GM23338 (cell line): ENCODE data around the gene MADCAM1. TPM values are rescaled to one million over a fixed set of nuclear protein-coding genes. Genes with fewer than 3 reads are reported as not detected.

Experiments
- ATAC-seq: fragments of 200-7000 bp; cut with Tn5 transposase; 3 replicates; pipeline ENCODE4 v1.9.1; 2020
- DNase-seq: peaks from one replicate; pipeline ENCODE4 v3.0.0-alpha.2; 2015; ENCODE audit warnings: low spot score
- H2AFZ ChIP-seq: fragments of 200-600 bp; sonication (generic); 2 replicates; pipeline ENCODE4 v1.8.0; 2016; ENCODE audit warnings: antibody characterized with exemption, mild to moderate bottlenecking, moderate library complexity
- H3F3A ChIP-seq: fragments of 200-600 bp; sonication (generic); replicated peaks from 2 replicates; pipeline ENCODE4 v1.8.0; 2017; ENCODE audit warnings: antibody characterized with exemption, mixed run types, low read depth
- H3K27ac ChIP-seq: fragments of 200-600 bp; sonication (generic); 2 replicates; pipeline ENCODE4 v1.6.1; 2016; ENCODE audit warnings: low read depth
- H3K27me3 ChIP-seq: fragments of 200-600 bp; sonication (generic); 2 replicates; pipeline ENCODE4 v1.8.0; 2016; ENCODE audit warnings: mild to moderate bottlenecking, mixed run types, moderate library complexity; ENCODE audit not compliant: insufficient read depth
- H3K36me3 ChIP-seq: fragments of 200-600 bp; sonication (generic); 2 replicates; pipeline ENCODE4 v1.8.0; 2016; ENCODE audit warnings: mild to moderate bottlenecking; ENCODE audit not compliant: insufficient read depth
- H3K4me1 ChIP-seq: fragments of 200-600 bp; sonication (generic); 2 replicates; pipeline ENCODE4 v1.8.0; 2016; ENCODE audit warnings: mild to moderate bottlenecking, moderate library complexity; ENCODE audit not compliant: insufficient read depth
- H3K4me2 ChIP-seq: fragments of 200-600 bp; sonication (generic); 2 replicates; pipeline ENCODE4 v1.7.1; 2017; ENCODE audit warnings: mixed run types
- H3K4me3 ChIP-seq: fragments of 200-600 bp; sonication (generic); 2 replicates; pipeline ENCODE4 v1.6.1; 2016; ENCODE audit warnings: mixed run types
- H3K79me2 ChIP-seq: fragments of 200-600 bp; sonication (generic); replicated peaks from 2 replicates; pipeline ENCODE4 v1.8.0; 2017; ENCODE audit warnings: mild to moderate bottlenecking; ENCODE audit not compliant: insufficient read depth
- H3K9me2 ChIP-seq: fragments of 200-600 bp; sonication (generic); 2 replicates; pipeline ENCODE4 v1.8.0; 2017; ENCODE audit not compliant: insufficient read depth
- H4K20me1 ChIP-seq: fragments of 200-600 bp; sonication (generic); replicated peaks from 2 replicates; pipeline ENCODE4 v1.8.0; 2017; ENCODE audit warnings: mild to moderate bottlenecking; ENCODE audit not compliant: insufficient read depth
- H3K27ac Mint-ChIP-seq: 2 replicates; pipeline ENCODE4 v1.8.0; 2020; ENCODE audit warnings: inconsistent platforms, mild to moderate bottlenecking, moderate library complexity, mixed read lengths
- H3K27me3 Mint-ChIP-seq: 3 replicates; pipeline ENCODE4 v1.8.0; 2022; ENCODE audit warnings: low read depth, mild to moderate bottlenecking, moderate library complexity, mixed read lengths, inconsistent platforms; ENCODE audit not compliant: insufficient read depth, poor library complexity
- H3K36me3 Mint-ChIP-seq: 3 replicates; pipeline ENCODE4 v1.8.0; 2021; ENCODE audit warnings: low read depth, mild to moderate bottlenecking, inconsistent platforms, moderate library complexity, mixed read lengths
- H3K4me1 Mint-ChIP-seq: 3 replicates; pipeline ENCODE4 v1.8.0; 2020; ENCODE audit warnings: mild to moderate bottlenecking, inconsistent platforms, mixed read lengths
- H3K4me3 Mint-ChIP-seq: 3 replicates; pipeline ENCODE4 v1.8.0; 2021; ENCODE audit warnings: moderate library complexity, mild to moderate bottlenecking, inconsistent platforms, mixed read lengths
- H3K9me3 Mint-ChIP-seq: 3 replicates; pipeline ENCODE4 v1.8.0; 2020; ENCODE audit warnings: moderate library complexity, mild to moderate bottlenecking, inconsistent platforms, mixed read lengths
- CREB1 ChIP-seq: fragments of 250-450 bp; sonication (Bioruptor Pico); IDR thresholded peaks from 2 replicates; pipeline ENCODE4 v1.5.0; 2020; ENCODE audit warnings: low read depth, mild to moderate bottlenecking, moderate library complexity
- CTCF ChIP-seq, 2 experiments: fragments of 200-600 bp in 1 of 2; sonication (generic) in 1 of 2; conservative IDR thresholded peaks; 2 replicates each; pipeline versions ENCODE4 v1.5.1 to v1.6.1; 2016 to 2017; ENCODE audit warnings: antibody characterized with exemption in 2 of 2, low read depth in 2 of 2, mild to moderate bottlenecking in 2 of 2, moderate library complexity in 1 of 2
- ETS1 ChIP-seq: IDR thresholded peaks from 2 replicates; pipeline ENCODE4 v1.6.1; 2016; ENCODE audit warnings: antibody characterized with exemption
- EZH2 ChIP-seq: fragments of 200-600 bp; sonication (generic); IDR thresholded peaks from one replicate; pipeline ENCODE4 v1.8.0; 2017; ENCODE audit warnings: antibody characterized with exemption, mild to moderate bottlenecking, low read depth; ENCODE audit not compliant: unreplicated experiment
- EZH2phosphoT487 ChIP-seq: fragments of 200-600 bp; sonication (generic); IDR thresholded peaks from one replicate; pipeline ENCODE4 v1.8.1; 2018; ENCODE audit warnings: antibody characterized with exemption; ENCODE audit not compliant: unreplicated experiment
- JUNB ChIP-seq: IDR thresholded peaks from one replicate; pipeline ENCODE4 v1.6.1; 2016; ENCODE audit warnings: antibody characterized with exemption; ENCODE audit not compliant: unreplicated experiment
- NANOG ChIP-seq: IDR thresholded peaks from 2 replicates; pipeline ENCODE4 v1.6.1; 2016; ENCODE audit warnings: antibody characterized with exemption, borderline replicate concordance
- POLR2AphosphoS5 ChIP-seq: IDR thresholded peaks from 2 replicates; pipeline ENCODE4 v1.6.1; 2016; ENCODE audit warnings: antibody characterized with exemption, low read depth
- REST ChIP-seq: IDR thresholded peaks from one replicate; pipeline ENCODE4 v1.6.1; 2018; ENCODE audit warnings: antibody characterized with exemption; ENCODE audit not compliant: unreplicated experiment
- STAT1 ChIP-seq: IDR thresholded peaks from one replicate; pipeline ENCODE4 v1.6.1; 2016; ENCODE audit warnings: antibody characterized with exemption; ENCODE audit not compliant: unreplicated experiment
- ZNF114 ChIP-seq: fragments of 250-450 bp; sonication (Bioruptor Pico); IDR thresholded peaks from 2 replicates; pipeline ENCODE4 v1.5.0; 2020; ENCODE audit warnings: mild to moderate bottlenecking, moderate library complexity
- ZNF331 ChIP-seq: fragments of 250-450 bp; sonication (Bioruptor Pico); IDR thresholded peaks from 2 replicates; pipeline ENCODE4 v1.5.0; 2020; ENCODE audit warnings: low read depth, mild to moderate bottlenecking, moderate library complexity
- ZNF462 ChIP-seq: fragments of 250-450 bp; sonication (Bioruptor Pico); IDR thresholded peaks from 2 replicates; pipeline ENCODE4 v1.5.0; 2020; ENCODE audit warnings: mild to moderate bottlenecking, moderate library complexity
- polyA plus RNA-seq: library from polyadenylated mRNA; unstranded; fragments of >200 nt; fragmentation: Nextera tagmentation; extraction: Ambion mirVana; gene quantifications from 2 replicates; pipeline ENCODE4 v1.2.1, GENCODE V29; 2016
- total RNA-seq: library from RNA; depleted of rRNA; stranded (reverse); fragments of >200 nt; shearing (Covaris generic); gene quantifications from 2 replicates; pipeline ENCODE4 v1.2.3, GENCODE V29; 2014

The MADCAM1 gene
- total and polyA plus RNA-seq, 2 experiments from 2014 or later = 2.1 to 2.5 TPM

- Histone ChIP-seq H3K27ac (no peak overlapping the region), H3K9me2 (no peaks in the 10 kb centered on the region), H3K4me1 (no peaks in the 10 kb centered on the region), H3K27me3 (peaks cover 20% of the 10 kb centered on the region), H3K79me2 (no peaks in the 10 kb centered on the region), H4K20me1 (no peaks in the 10 kb centered on the region), H3F3A (peaks cover 11% of the 10 kb centered on the region), H3K36me3 (no peaks in the 10 kb centered on the region), H3K4me2 (no peak overlapping the region), H3K4me3 (no peak overlapping the region), H2AFZ (no peak overlapping the region)
- Mint-ChIP-seq H3K27me3 (peaks cover 25% of the 10 kb centered on the region), H3K4me1 (peaks cover 5% of the 10 kb centered on the region), H3K4me3 (no peak overlapping the region), H3K9me3 (peaks cover 20% of the 10 kb centered on the region), H3K27ac (no peak overlapping the region), H3K36me3 (peaks cover 28% of the 10 kb centered on the region)
- no peak for DNase-seq
- TF ChIP-seq ETS1 (no peak), CREB1 (CRISPR knock-in tag) (no peak), ZNF331 (CRISPR knock-in tag) (no peak), NANOG (no peak), EZH2 (no peak), ZNF114 (CRISPR knock-in tag) (no peak), EZH2phosphoT487 (no peak), STAT1 (no peak), ZNF462 (CRISPR knock-in tag) (no peak), POLR2AphosphoS5 (no peak), JUNB (no peak), CTCF (conservative IDR thresholded peaks at IDR 0.05; ENCODE audit: low read depth in 2 of 2) (no peak), REST (no peak)
- ATAC-seq = peak; percentile 28
Observed at GRCh38 chr19:517721-518597, 21.7 kb downstream of the MADCAM1 start.
